OCI-LY1 (cell line): ENCODE results near the gene MANBA.

Experiments
- CTCF ChIP-seq: fragments of 200-600 bp; sonication (generic), shearing (Covaris generic); IDR thresholded peaks from 2 replicates; pipeline ENCODE4 v1.5.1; 2017; ENCODE audit warnings: mild to moderate bottlenecking, antibody characterized with exemption, low read length, moderate library complexity, mixed read lengths
- EZH2 ChIP-seq: fragments of 200-600 bp; sonication (generic), shearing (Covaris generic); IDR thresholded peaks from 2 replicates; pipeline ENCODE4 v1.8.0; 2017; ENCODE audit warnings: borderline replicate concordance, mixed run types, mild to moderate bottlenecking, antibody characterized with exemption, low read length, moderate library complexity, mixed read lengths

- TF ChIP-seq CTCF (no peak), EZH2 (no peak)
These were observed 31.7 kb upstream of the MANBA start for GRCh38 chr4:102792361-102792936.
